GM23248 (cell line): ENCODE data around the gene PLSCR1. TPM values are rescaled to one million over a fixed set of nuclear protein-coding genes. Genes with fewer than 3 reads are reported as not detected.
"Not testable (repeated sequence)": the region's sequence is repeated elsewhere in the genome, so short reads cannot be mapped to it uniquely, and the experiment has no call there.

Source experiments
- DNase-seq: peaks from one replicate; pipeline ENCODE4 v3.0.0-alpha.2; 2015
- H2AFZ ChIP-seq: fragments of 200-600 bp; sonication (generic); 2 replicates; pipeline ENCODE4 v1.6.1; 2016; ENCODE audit warnings: antibody characterized with exemption
- H3F3A ChIP-seq: fragments of 200-600 bp; sonication (generic); 2 replicates; pipeline ENCODE4 v1.6.1; 2016; ENCODE audit warnings: mild to moderate bottlenecking, antibody characterized with exemption, mixed run types; ENCODE audit not compliant: insufficient read depth
- H3K27ac ChIP-seq: fragments of 200-600 bp; sonication (generic); 2 replicates; pipeline ENCODE4 v1.5.1; 2016; ENCODE audit warnings: mild to moderate bottlenecking
- H3K27me3 ChIP-seq: fragments of 200-600 bp; sonication (generic); replicated peaks from 2 replicates; pipeline ENCODE4 v1.6.1; 2016; ENCODE audit warnings: mild to moderate bottlenecking; ENCODE audit not compliant: insufficient read depth
- H3K36me3 ChIP-seq: fragments of 200-600 bp; sonication (generic); 2 replicates; pipeline ENCODE4 v1.6.1; 2016; ENCODE audit warnings: low read depth, mild to moderate bottlenecking
- H3K4me1 ChIP-seq: fragments of 200-600 bp; sonication (generic); 2 replicates; pipeline ENCODE4 v1.6.1; 2016; ENCODE audit warnings: mild to moderate bottlenecking; ENCODE audit not compliant: insufficient read depth
- H3K4me2 ChIP-seq: fragments of 200-600 bp; sonication (generic); one replicate; pipeline ENCODE4 v1.6.1; 2016; ENCODE audit warnings: mild to moderate bottlenecking; ENCODE audit not compliant: unreplicated experiment
- H3K4me3 ChIP-seq: fragments of 200-600 bp; sonication (generic); 2 replicates; pipeline ENCODE4 v1.5.1; 2016; ENCODE audit warnings: mild to moderate bottlenecking
- H3K79me2 ChIP-seq: fragments of 200-600 bp; sonication (generic); 2 replicates; pipeline ENCODE4 v1.6.1; 2016; ENCODE audit warnings: mild to moderate bottlenecking; ENCODE audit not compliant: insufficient read depth
- H3K9ac ChIP-seq: fragments of 200-600 bp; sonication (generic); 2 replicates; pipeline ENCODE4 v1.6.1; 2016; ENCODE audit warnings: mild to moderate bottlenecking
- H3K9me2 ChIP-seq: fragments of 200-600 bp; sonication (generic); 2 replicates; pipeline ENCODE4 v1.6.1; 2016; ENCODE audit warnings: mixed run types, mild to moderate bottlenecking, moderate library complexity; ENCODE audit not compliant: insufficient read depth
- H3K9me3 ChIP-seq: fragments of 200-600 bp; sonication (generic); one replicate; pipeline ENCODE4 v1.6.1; 2017; ENCODE audit warnings: low read depth
- H4K20me1 ChIP-seq: fragments of 200-600 bp; sonication (generic); 2 replicates; pipeline ENCODE4 v1.6.0; 2016; ENCODE audit not compliant: insufficient read depth
- EZH2 ChIP-seq: fragments of 200-600 bp; sonication (generic); IDR thresholded peaks from 2 replicates; pipeline ENCODE4 v1.6.1; 2018; ENCODE audit warnings: antibody characterized with exemption, mild to moderate bottlenecking; ENCODE audit not compliant: insufficient read depth, poor library complexity, severe bottlenecking
- EZH2phosphoT487 ChIP-seq: fragments of 200-600 bp; sonication (generic); IDR thresholded peaks from 2 replicates; pipeline ENCODE4 v1.6.1; 2018; ENCODE audit warnings: antibody characterized with exemption, moderate library complexity, mild to moderate bottlenecking, low read depth; ENCODE audit not compliant: insufficient read depth
- WGBS, 2 experiments: methylation state at CpG; one replicate each; pipeline ENCODE4 v1.1.6; 2015 to 2017; ENCODE audit warnings: low lambda C conversion rate in 2 of 2, low coverage in 1 of 2; ENCODE audit errors: missing lambda C conversion rate in 2 of 2; 5-methylcytosine and 5-hydroxymethylcytosine counted together
- in situ Hi-C: fragments of 300-500 bp; cut with MboI; formaldehyde crosslinking; loops from 2 replicates; pipeline ENCODE4 v1.15.0; 2020
- polyA plus RNA-seq: library from polyadenylated mRNA; unstranded; fragments of >200 nt; fragmentation: Nextera tagmentation; extraction: Ambion mirVana; gene quantifications from 2 replicates; pipeline ENCODE4 v1.2.1, GENCODE V29; 2016
- total RNA-seq: library from RNA; depleted of rRNA; stranded (reverse); fragments of >200 nt; shearing (Covaris generic); gene quantifications from 2 replicates; pipeline ENCODE4 v1.2.3, GENCODE V29; 2014

PLSCR1 gene
- total and polyA plus RNA-seq, 2 experiments from 2014 or later, result 23.7 to 28.7 TPM

DNA sequence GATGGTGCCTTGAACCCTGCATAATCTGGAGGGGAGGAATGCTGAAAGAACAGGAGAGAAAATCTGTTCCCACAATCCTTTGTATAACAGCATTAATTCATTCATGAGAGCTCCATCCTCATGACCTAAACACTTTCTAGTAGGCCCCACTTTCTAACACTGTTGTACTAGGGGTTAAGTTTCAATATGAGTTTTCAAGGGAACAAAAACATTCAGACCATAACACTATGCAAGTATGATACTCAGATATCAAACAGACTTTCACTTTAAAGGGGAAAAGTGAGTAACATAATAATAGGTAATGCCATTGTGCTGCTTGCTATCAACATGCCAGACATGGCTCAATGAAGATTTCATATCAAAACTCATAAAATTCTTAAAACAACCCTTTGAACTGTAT is 42.7 kb downstream of the PLSCR1 start:
- H3K4me2 ChIP-seq, result no peak overlapping the region
- no peaks in the 10 kb centered on the region for H3K36me3 ChIP-seq
- no peak for DNase-seq
- H3K9me2 ChIP-seq, result no peaks in the 10 kb centered on the region
- H3K27ac ChIP-seq, result no peak overlapping the region
- H3K9ac ChIP-seq, result no peak overlapping the region
- in situ Hi-C loops, result no loop called here
- H3K9me3 ChIP-seq, result no peaks in the 10 kb centered on the region
- H3K4me1 ChIP-seq, result peaks cover 26% of the 10 kb centered on the region
- no peak overlapping the region for H2AFZ ChIP-seq
- no peaks in the 10 kb centered on the region for H3K79me2 ChIP-seq
- H3K27me3 ChIP-seq, result no peaks in the 10 kb centered on the region
- no peaks in the 10 kb centered on the region for H4K20me1 ChIP-seq
- no peak overlapping the region for H3K4me3 ChIP-seq
- peaks cover 13% of the 10 kb centered on the region for H3F3A ChIP-seq
- TF ChIP-seq EZH2 (no peak), EZH2phosphoT487 (no peak)

GRCh38 chr3:146499701-146500100 is 44.7 kb downstream of the PLSCR1 start:
- no peak overlapping the region for H2AFZ ChIP-seq
- H3K9me2 ChIP-seq, result no peaks in the 10 kb centered on the region
- no peaks in the 10 kb centered on the region for H3K27me3 ChIP-seq
- DNase-seq, result no peak
- no peak overlapping the region for H3K27ac ChIP-seq
- no peak overlapping the region for H3K9ac ChIP-seq
- H3K4me1 ChIP-seq, result peaks cover 15% of the 10 kb centered on the region
- no peaks in the 10 kb centered on the region for H4K20me1 ChIP-seq
- TF ChIP-seq EZH2phosphoT487, result no peak
- no peak for TF ChIP-seq EZH2
- H3K4me2 ChIP-seq, result no peak overlapping the region
- H3K79me2 ChIP-seq, result no peaks in the 10 kb centered on the region
- no peaks in the 10 kb centered on the region for H3K36me3 ChIP-seq
- in situ Hi-C loops, result no loop called here
- no peak overlapping the region for H3K4me3 ChIP-seq
- WGBS, 2 experiments, result 73 to 87% methylated on average over 1 of the region's 1 CpG
- H3K9me3 ChIP-seq, result no peaks in the 10 kb centered on the region
- peaks cover 22% of the 10 kb centered on the region for H3F3A ChIP-seq

DNA sequence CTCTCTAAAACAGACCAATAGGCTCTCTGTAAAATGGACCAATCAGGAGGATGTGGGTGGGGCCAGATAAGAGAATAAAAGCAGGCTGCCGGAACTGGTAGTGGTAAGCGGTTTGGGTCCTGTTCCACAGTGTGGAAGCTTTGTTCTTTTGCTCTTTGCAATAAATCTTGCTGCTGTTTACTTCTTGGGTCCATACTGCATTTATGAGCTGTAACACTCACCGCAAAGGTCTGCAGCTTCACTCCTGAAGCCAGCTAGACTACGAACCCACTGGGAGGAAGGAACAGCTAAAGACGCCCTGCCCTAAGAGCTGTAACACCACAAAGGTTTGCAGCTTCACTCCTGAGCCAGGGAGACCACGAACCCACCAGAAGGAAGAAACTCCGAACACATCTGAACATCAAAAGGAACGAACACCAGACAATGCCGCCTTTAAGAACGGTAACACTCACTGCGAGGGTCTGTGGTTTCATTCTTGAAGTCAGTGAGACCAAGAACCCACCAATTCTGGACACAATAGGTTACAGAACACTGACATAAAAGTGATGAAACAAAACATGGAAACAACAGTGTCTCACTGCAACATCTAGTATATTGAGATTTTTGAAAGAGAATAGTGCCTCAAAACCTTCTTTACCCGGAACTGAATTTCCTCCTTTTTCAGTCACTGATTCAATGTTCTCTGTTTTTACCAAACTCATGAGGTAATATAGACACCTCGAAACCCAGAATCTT is 46.2 kb downstream of the PLSCR1 start:
- Histone ChIP-seq H2AFZ (no peak overlapping the region), H3K4me3 (no peak overlapping the region), H3K4me1 (peaks cover 12% of the 10 kb centered on the region), H3K36me3 (no peaks in the 10 kb centered on the region), H4K20me1 (no peaks in the 10 kb centered on the region), H3K9ac (no peak overlapping the region), H3K27ac (no peak overlapping the region), H3K4me2 (no peak overlapping the region), H3K27me3 (no peaks in the 10 kb centered on the region), H3F3A (peaks cover 16% of the 10 kb centered on the region), H3K9me2 (no peaks in the 10 kb centered on the region; the same call in 1 of the 2 replicates), H3K79me2 (no peaks in the 10 kb centered on the region), H3K9me3 (no peaks in the 10 kb centered on the region)
- in situ Hi-C loops, result no loop called here
- no peak for TF ChIP-seq EZH2
- no peak for TF ChIP-seq EZH2phosphoT487
- no peak for DNase-seq
- WGBS, 2 experiments, result 85 to 88% methylated on average over 13 of the region's 13 CpGs

GRCh38 chr3:146497145-146497843 is 47.1 kb downstream of the PLSCR1 start:
- H3K27me3 ChIP-seq, H3K27ac ChIP-seq, DNase-seq, H3F3A ChIP-seq, H3K36me3 ChIP-seq, H4K20me1 ChIP-seq, H3K4me3 ChIP-seq, H3K9me2 ChIP-seq, H3K9me3 ChIP-seq, H2AFZ ChIP-seq, H3K4me2 ChIP-seq, H3K4me1 ChIP-seq, in situ Hi-C loops, H3K79me2 ChIP-seq, H3K9ac ChIP-seq: not testable (repeated sequence)
- 92 to 93% methylated on average over 24 to 28 of the region's 28 CpGs for WGBS, 2 experiments
